GM12892 (cell line): Measurements from ENCODE around the gene INPP4B.
"Not testable (repeated sequence)": the region's sequence is repeated elsewhere in the genome, so short reads cannot be mapped to it uniquely, and the experiment has no call there.

ENCODE experiments used
- DNase-seq: peaks from one replicate; pipeline ENCODE4 v3.0.0; 2011; ENCODE audit not compliant: insufficient read length
- FAIRE-seq: peaks from 2 replicates; lab custom pipeline; 2011; peaks lifted over from hg19 to GRCh38; lab: Jason Lieb, UNC
- POLR2A ChIP-seq: IDR thresholded peaks from 2 replicates; pipeline ENCODE4 v1.6.1; 2011; ENCODE audit warnings: low read depth, low read length, control low read depth
- POLR2AphosphoS5 ChIP-seq: IDR thresholded peaks from 2 replicates; pipeline ENCODE4 v1.6.1; 2011; ENCODE audit warnings: low read depth, low read length, control low read depth
- TAF1 ChIP-seq: IDR thresholded peaks from 2 replicates; pipeline ENCODE4 v1.6.1; 2011; ENCODE audit warnings: low read depth, mild to moderate bottlenecking, control low read depth, low read length, borderline replicate concordance

Gene INPP4B

DNA sequence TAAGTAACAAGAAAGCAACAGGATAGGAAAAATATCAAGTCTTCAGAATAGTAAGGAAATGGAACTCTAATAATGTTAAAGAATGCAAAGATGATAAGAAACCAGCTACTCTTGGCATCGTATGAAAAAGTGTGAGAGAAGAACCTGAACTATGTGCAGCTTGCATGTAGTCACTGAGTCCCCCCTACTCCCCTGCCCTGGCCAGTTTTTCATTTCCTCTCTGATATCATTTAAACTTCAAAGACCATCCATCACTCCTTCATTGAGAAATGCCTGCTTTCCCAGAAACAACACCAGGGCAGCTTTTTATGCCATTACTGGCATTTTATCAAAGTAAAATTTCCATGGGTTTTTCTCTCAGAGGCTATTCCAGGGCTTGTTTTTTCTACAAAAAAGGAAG, 28.1 kb downstream of the INPP4B start:
- FAIRE-seq (no peak), DNase-seq (no peak)

DNA sequence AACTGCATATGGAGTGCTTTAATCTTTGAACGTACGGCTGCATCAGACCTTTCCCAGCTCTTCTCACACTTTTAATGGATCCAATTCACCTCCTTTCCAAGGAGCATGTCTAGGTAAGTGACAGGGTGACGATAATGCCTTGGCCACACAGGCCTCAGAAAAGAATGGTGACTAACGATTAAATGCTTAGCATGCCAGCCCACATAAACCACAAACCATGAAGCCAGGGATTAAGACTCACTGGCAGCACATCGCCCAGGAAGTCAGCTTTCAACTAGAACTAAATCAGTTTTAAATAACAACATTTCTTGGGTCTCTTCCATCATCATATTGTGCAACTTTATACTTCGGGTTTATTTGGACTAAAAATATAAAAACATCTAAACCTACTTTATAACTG, 28.7 kb downstream of the INPP4B start:
- DNase-seq: no peak
- TF ChIP-seq POLR2AphosphoS5 (no peak), TAF1 (no peak), POLR2A (no peak)
- FAIRE-seq: no peak

More for the DNA sequence above, 28.1 kb downstream of the INPP4B start:
- TF ChIP-seq TAF1 (no peak), POLR2A (no peak), POLR2AphosphoS5 (no peak)

DNA sequence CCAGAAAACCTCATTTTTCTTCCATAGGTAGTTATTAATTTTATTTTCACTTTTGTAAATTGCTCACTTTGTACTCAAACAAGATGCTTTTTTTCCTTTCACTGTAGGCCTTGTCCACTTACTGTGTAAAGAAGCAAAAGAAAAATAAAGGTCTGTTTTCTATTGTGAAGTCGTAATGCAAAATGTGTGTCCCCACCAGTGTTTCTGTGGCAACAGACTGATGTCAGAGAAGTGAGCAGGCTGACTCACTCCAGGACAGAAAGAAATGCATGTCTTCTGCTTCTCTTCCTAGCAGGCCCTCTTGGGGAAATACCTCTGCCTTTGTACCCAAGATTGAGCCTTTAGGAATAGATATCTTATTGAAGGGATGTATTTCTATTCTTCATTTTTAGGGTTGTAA, 30.3 kb downstream of the INPP4B start:
- DNase-seq: no peak
- no peak for TF ChIP-seq POLR2AphosphoS5
- no peak for TF ChIP-seq TAF1
- TF ChIP-seq POLR2A: no peak
- no peak for FAIRE-seq

DNA sequence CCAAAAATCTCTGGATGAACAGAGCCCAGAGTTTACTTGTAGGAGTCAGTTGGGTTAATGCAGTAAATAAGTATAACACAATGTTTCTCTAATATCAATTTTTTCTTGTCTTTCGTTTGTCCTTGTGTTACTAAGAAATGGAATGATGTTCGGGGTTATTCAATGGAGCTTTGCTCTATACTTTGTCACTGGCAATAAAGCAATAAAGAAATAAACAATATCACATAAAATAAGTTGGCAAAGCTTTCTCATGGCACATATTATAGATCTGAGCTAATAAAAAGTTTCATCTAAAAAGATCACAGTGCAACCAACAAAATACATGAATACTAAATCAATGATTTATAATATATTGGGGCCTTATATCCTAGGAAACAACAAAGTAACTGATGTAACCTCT, 32.7 kb downstream of the INPP4B start:
- DNase-seq (no peak), FAIRE-seq (no peak)
- TF ChIP-seq POLR2AphosphoS5 (no peak), POLR2A (no peak), TAF1 (no peak)

DNA sequence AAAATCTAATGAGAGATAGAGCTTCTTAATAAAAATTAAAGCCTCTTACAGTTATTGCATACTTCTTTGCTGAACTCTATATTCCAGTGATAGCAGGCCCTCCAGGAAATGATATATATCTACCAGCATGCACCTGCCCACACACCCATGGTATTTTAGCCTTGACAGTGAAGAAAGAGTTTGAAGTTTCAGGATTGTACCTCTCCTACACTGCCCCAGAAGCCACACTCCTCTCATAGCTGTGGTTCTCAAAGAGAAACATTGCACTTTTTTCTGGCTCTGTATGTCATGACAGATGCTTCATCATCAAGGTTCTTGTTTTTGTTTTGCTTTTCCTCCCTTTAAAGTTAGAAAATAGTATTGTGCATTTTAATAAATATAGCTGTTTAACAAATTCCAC, 34.0 kb downstream of the INPP4B start:
- TF ChIP-seq POLR2AphosphoS5 (no peak), POLR2A (no peak), TAF1 (no peak)
- DNase-seq (no peak), FAIRE-seq (no peak)

DNA sequence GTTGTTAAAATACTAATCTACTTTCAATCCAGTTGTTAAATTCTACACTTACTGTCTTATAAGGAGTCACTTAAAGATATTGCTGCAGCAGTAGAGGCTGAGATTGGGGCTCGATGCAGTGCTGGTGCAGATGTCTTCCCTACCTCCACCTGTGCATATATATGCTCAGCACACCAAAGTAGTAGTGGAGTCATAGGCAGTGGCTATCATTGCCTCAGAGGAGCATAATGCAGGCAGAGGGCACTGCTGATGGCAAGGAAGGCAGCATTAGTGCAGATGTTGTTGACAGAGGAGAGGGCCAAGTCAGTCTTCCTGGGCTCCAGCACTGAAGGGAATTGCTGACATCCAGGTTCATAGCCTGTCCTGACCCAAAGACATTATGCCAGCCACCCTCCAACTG, 35.1 kb downstream of the INPP4B start:
- FAIRE-seq (no peak), DNase-seq (no peak)
- TF ChIP-seq TAF1 (no peak), POLR2AphosphoS5 (no peak), POLR2A (no peak)

DNA sequence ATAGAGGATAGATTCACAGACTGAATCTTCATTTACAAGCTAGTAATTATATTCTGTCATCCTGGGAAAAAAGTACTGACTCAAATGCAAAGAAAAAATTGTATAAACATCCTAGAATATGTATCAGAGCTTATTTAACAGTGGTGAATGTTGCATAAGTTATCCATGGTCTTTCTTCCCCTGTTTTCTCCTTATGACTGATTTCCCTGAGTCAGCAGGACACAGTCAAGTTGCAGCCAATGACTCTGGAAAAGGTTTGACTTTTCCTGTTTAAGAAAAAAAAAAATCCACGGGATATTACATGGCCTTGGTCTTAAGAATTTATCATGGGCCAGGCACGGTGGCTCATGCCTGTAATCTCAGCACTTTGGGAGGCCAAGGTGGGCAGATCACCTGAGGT, 36.5 kb downstream of the INPP4B start:
- TF ChIP-seq TAF1: no peak
- no peak for TF ChIP-seq POLR2A
- TF ChIP-seq POLR2AphosphoS5: no peak
- FAIRE-seq (no peak), DNase-seq (no peak)

DNA sequence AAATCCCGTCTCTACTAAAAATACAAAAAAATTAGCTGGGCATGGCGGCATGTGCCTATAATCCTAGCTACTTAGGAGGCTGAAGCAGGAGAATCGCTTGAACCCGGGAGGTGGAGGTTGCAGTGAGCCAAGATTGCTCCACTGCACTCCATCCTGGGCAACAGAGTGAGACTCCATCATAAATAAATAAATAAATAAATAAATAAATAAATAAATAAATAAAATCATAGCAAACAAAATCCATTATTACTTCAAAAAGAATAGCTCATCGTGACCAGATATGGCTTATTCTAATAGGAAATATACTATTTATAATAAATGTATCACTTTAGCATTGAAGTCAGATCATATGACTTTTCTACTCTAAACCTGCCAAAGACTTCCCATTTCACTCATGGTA, 42.2 kb downstream of the INPP4B start:
- not testable (repeated sequence) for FAIRE-seq, DNase-seq

DNA sequence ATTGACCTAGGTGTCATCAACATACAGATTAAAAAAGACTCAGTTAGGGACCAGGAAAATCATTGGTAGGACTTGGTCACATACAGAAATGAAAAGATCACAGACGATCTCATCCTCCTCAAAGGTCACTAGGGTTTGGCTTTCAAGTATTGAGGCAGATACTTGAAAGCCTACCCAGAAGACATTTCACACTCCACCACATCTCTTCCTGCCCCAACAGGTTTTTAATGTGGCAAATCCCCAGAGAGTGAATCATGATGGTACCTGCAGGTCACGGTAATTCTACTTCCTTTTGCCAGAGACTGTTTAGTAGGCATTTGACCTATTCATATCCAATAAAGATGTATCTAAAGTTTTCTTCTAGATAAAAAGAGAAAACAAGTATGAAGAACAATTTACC, 44.1 kb downstream of the INPP4B start:
- DNase-seq (no peak), FAIRE-seq (peak; percentile 38)
- no peak for TF ChIP-seq TAF1
- TF ChIP-seq POLR2A: no peak
- TF ChIP-seq POLR2AphosphoS5: no peak

DNA sequence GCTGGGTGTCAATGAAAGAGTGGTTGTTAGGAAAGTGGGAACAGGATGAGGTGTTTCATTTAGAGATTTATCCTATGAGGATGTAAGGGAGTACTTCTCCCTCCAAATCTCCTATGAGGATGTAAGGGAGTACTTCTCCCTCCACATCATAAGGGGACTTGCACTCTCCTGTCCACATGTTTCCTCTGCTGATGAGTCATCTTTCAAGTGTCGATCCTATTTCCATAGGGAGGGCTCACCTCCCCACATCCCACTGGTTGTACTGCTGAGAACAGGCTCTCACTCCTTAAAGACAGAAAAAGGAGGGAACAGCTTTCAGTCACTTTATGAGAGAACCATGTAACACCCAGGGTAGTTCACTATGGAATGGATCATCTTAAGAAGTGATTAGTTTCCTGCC, 65.0 kb downstream of the INPP4B start:
- FAIRE-seq (no peak), DNase-seq (no peak)
- TF ChIP-seq POLR2A (no peak), TAF1 (no peak), POLR2AphosphoS5 (no peak)

DNA sequence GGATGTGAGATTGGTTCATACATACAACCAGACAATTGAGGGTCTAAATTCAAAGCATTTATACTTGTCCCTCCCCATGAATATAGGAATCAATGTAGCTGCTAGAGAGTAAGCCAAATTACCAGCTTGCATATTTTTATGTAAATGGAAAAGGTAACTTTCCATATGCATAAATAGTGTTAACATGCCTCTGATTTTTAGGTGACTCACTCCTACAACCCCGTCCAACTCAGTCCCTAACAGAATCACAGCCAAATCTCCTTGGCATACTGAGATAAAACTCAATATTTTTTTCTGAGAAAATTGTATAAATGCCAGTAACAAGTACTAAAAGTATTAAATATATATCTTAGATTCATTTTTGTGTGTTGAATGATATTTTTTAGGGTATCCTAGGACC, 67.2 kb downstream of the INPP4B start:
- DNase-seq: no peak
- TF ChIP-seq POLR2A (no peak), TAF1 (no peak), POLR2AphosphoS5 (no peak)
- no peak for FAIRE-seq

DNA sequence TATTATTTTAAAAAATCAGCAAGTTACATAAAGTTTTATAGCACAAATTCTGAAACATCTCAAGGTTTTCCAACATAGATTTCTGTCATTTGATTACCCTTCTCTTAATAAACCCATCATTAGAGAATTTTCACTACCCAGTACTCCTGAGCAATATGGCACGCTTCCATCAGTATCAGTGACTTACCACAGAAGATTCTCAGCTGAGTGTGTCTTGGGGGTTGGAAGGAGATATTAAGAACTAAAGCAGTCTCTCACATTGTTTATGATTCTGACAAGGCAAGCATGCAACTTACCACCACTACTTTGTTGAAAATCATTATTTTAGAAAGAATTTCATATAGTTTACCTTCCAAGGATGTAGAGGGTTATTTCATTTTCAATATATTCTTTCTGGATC, 67.7 kb downstream of the INPP4B start:
- DNase-seq: no peak
- FAIRE-seq: no peak
- no peak for TF ChIP-seq POLR2A
- TF ChIP-seq TAF1: no peak
- TF ChIP-seq POLR2AphosphoS5: no peak
